HUES6 (cell line): ENCODE results near the gene HGFAC.

Experiments
- H3K27ac ChIP-seq: 2 replicates; pipeline ENCODE4 v1.7.0; 2013; ENCODE audit warnings: low read depth, mild to moderate bottlenecking, low read length, inconsistent platforms
- H3K27me3 ChIP-seq: 2 replicates; pipeline ENCODE4 v1.6.1; 2013; ENCODE audit warnings: low read length; ENCODE audit not compliant: control insufficient read depth, insufficient read depth
- H3K36me3 ChIP-seq: 2 replicates; pipeline ENCODE4 v1.6.1; 2013; ENCODE audit warnings: low read length; ENCODE audit not compliant: control insufficient read depth, insufficient read depth
- H3K4me1 ChIP-seq: 2 replicates; pipeline ENCODE4 v1.6.1; 2013; ENCODE audit warnings: low read length; ENCODE audit not compliant: control insufficient read depth, insufficient read depth
- H3K4me3 ChIP-seq: 2 replicates; pipeline ENCODE4 v1.5.1; 2013; ENCODE audit warnings: low read depth, low read length
- H3K9ac ChIP-seq: one replicate; pipeline ENCODE4 v1.6.1; 2013; ENCODE audit warnings: mild to moderate bottlenecking, low read length
- H3K9me3 ChIP-seq: 2 replicates; pipeline ENCODE4 v1.6.1; 2013; ENCODE audit warnings: low read depth, low read length; ENCODE audit not compliant: control insufficient read depth, insufficient read depth

Gene HGFAC

DNA sequence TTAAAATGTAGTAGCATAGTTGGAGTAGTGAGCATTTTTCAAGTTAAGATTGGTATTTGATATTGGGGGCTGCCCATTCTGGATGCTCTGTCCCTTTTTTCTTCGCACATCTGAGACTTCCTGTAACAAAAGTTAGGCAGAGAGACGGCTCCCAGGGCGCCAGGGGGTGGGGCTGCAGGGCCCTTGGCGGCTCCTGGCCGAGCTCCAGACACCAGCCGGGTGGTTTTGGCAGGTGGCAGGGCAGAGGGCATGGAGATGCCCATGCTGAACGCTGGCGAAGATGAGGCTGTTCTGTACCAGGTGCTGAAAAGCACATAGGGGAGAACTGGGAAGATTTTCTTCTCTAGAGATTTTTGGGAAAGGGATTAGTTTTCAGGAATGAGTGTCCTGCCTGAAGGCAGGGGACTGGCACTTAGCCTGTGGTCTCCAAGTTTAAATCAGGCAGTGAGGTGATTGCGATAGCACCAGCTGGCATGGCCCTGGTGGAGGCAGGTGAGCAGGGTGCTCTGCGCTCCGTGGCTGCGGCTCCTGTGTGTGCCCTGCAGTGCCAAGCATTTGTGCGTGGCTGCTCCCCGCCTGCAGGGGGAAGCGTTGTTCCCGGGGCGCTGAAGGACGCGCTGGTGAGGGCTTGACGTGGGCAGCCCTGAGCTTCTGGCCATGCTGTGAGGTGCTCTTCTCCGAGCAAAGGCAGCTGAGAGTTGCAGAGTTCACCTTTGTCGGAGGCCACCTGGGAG is 23.6 kb upstream of the HGFAC start:
- Histone ChIP-seq H3K27me3 (no peaks in the 10 kb centered on the region), H3K36me3 (peaks cover 5% of the 10 kb centered on the region; the same call in 1 of the 2 replicates), H3K4me3 (no peak overlapping the region), H3K9me3 (no peaks in the 10 kb centered on the region), H3K9ac (no peak overlapping the region), H3K4me1 (no peaks in the 10 kb centered on the region; the same call in 1 of the 2 replicates), H3K27ac (no peak overlapping the region)

GRCh38 chr4:3419836-3420605 is 21.7 kb upstream of the HGFAC start:
- H3K4me1 ChIP-seq: no peaks in the 10 kb centered on the region; the same call in 1 of the 2 replicates
- H3K27ac ChIP-seq: no peak overlapping the region
- H3K4me3 ChIP-seq: no peak overlapping the region
- no peak overlapping the region for H3K9ac ChIP-seq
- H3K36me3 ChIP-seq: peaks cover 5% of the 10 kb centered on the region; the same call in 1 of the 2 replicates
- H3K27me3 ChIP-seq: no peaks in the 10 kb centered on the region
- H3K9me3 ChIP-seq: no peaks in the 10 kb centered on the region

DNA sequence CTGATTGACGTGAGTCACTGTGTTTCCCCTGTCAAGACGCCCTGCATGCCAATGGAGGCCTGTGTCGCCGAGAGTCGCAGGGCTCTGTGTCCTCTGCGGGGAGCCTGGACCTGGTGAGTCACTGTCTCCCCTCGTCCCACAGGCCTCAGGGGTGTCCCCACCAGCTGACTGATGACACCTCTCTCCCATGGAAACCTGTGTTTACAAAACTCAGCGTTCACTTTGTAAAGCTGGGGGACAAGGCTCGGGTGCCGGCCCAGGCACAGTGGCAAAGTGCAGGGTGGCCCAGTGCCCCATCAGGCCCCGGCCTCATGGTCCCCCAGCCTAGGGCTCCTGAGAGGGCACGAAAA is 21.2 kb upstream of the HGFAC start:
- Histone ChIP-seq H3K27ac (no peak overlapping the region), H3K4me3 (no peak overlapping the region), H3K36me3 (peaks cover 5% of the 10 kb centered on the region; the same call in 1 of the 2 replicates), H3K27me3 (no peaks in the 10 kb centered on the region), H3K9me3 (no peaks in the 10 kb centered on the region), H3K4me1 (no peaks in the 10 kb centered on the region; the same call in 1 of the 2 replicates), H3K9ac (no peak overlapping the region)

DNA sequence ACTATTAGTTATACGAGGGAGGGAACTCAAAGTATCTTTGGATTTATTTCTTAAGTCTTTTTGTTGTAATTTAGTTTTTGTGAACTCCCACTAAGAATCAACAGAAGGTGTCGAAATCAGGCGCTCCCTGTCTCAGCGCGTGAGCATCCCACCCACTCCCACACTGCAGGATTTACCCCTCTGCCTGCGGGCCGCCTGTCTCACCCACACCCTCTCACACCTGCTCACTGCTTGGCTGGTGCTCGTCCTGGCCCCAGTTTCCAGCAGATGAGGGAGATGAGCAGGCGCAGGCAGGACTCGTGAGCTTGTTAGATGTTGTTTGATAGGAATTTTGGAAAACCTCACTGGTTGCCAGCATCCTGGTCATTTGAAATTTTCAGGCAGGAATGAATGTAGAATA is 20.8 kb upstream of the HGFAC start:
- H3K9ac ChIP-seq: no peak overlapping the region
- H3K4me1 ChIP-seq: no peaks in the 10 kb centered on the region; the same call in 1 of the 2 replicates
- peaks cover 5% of the 10 kb centered on the region; the same call in 1 of the 2 replicates for H3K36me3 ChIP-seq
- no peaks in the 10 kb centered on the region for H3K27me3 ChIP-seq
- no peaks in the 10 kb centered on the region for H3K9me3 ChIP-seq
- H3K27ac ChIP-seq: no peak overlapping the region
- H3K4me3 ChIP-seq: no peak overlapping the region

DNA sequence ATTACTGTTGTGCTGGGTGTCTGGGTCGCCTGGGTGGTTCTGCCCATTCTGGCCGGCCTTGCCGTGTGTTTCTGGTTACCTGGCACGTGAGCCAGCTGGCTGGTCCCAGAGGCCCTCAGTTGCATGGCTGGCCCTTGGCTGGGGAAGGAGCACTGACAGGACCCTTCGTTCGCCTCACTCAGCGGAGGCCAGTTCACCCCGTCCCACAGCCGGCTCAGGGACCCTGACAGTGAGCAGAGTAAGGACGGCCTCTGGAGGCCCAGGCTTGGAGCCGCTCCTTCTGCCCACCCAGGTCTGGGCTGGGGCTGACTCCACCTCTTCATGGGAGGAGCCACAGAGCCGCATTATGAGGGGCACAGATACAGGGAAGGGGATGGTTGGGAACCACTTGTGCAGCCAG is 20.3 kb upstream of the HGFAC start:
- Histone ChIP-seq H3K9me3 (no peaks in the 10 kb centered on the region), H3K36me3 (peaks cover 5% of the 10 kb centered on the region; the same call in 1 of the 2 replicates), H3K4me1 (no peaks in the 10 kb centered on the region; the same call in 1 of the 2 replicates), H3K4me3 (no peak overlapping the region), H3K27ac (no peak overlapping the region), H3K9ac (no peak overlapping the region), H3K27me3 (no peaks in the 10 kb centered on the region)

- H3K27ac ChIP-seq: no peak overlapping the region
Measured at GRCh38 chr4:3422241-3422801, 19.4 kb upstream of the HGFAC start.

GRCh38 chr4:3422808-3423297 is 18.9 kb upstream of the HGFAC start:
- Histone ChIP-seq H3K4me3 (no peak overlapping the region), H3K27ac (no peak overlapping the region)

More at GRCh38 chr4:3422241-3422801, 19.4 kb upstream of the HGFAC start:
- Histone ChIP-seq H3K4me3 (no peak overlapping the region), H3K9ac (no peak overlapping the region), H3K9me3 (no peaks in the 10 kb centered on the region), H3K36me3 (no peaks in the 10 kb centered on the region; the same call in 1 of the 2 replicates), H3K4me1 (no peaks in the 10 kb centered on the region; the same call in 1 of the 2 replicates), H3K27me3 (no peaks in the 10 kb centered on the region)

DNA sequence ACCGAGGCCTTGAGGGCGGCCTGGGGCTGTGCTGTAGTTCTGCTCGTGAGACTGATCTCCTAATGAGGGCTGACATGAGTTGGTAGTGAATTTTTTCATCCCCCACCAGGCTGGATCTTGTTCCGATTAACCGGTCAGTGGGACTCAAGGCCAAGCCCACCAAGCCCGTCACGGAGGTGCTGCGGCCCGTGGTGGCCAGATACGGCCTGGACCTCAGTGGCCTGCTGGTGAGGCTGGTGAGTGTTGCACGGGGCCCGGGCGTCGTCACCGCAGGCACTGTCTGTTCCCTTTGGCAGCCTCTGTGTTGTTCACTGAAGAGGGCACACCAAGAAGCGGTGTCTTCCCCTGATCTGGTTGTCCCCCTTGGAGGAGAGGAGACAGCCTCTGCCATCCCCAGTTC is 18.4 kb upstream of the HGFAC start:
- H3K27me3 ChIP-seq: no peaks in the 10 kb centered on the region
- H3K9me3 ChIP-seq: no peaks in the 10 kb centered on the region
- no peak overlapping the region for H3K27ac ChIP-seq
- H3K4me1 ChIP-seq: no peaks in the 10 kb centered on the region; the same call in 1 of the 2 replicates
- H3K4me3 ChIP-seq: no peak overlapping the region
- no peak overlapping the region for H3K9ac ChIP-seq
- no peaks in the 10 kb centered on the region for H3K36me3 ChIP-seq

More at GRCh38 chr4:3422808-3423297, 18.9 kb upstream of the HGFAC start:
- Histone ChIP-seq H3K36me3 (no peaks in the 10 kb centered on the region), H3K9me3 (no peaks in the 10 kb centered on the region), H3K4me1 (no peaks in the 10 kb centered on the region; the same call in 1 of the 2 replicates), H3K9ac (no peak overlapping the region), H3K27me3 (no peaks in the 10 kb centered on the region)

GRCh38 chr4:3423952-3424351 is 17.8 kb upstream of the HGFAC start:
- Histone ChIP-seq H3K4me1 (no peaks in the 10 kb centered on the region; the same call in 1 of the 2 replicates), H3K4me3 (no peak overlapping the region), H3K36me3 (no peaks in the 10 kb centered on the region), H3K9ac (no peak overlapping the region), H3K9me3 (no peaks in the 10 kb centered on the region), H3K27ac (no peak overlapping the region), H3K27me3 (no peaks in the 10 kb centered on the region)

DNA sequence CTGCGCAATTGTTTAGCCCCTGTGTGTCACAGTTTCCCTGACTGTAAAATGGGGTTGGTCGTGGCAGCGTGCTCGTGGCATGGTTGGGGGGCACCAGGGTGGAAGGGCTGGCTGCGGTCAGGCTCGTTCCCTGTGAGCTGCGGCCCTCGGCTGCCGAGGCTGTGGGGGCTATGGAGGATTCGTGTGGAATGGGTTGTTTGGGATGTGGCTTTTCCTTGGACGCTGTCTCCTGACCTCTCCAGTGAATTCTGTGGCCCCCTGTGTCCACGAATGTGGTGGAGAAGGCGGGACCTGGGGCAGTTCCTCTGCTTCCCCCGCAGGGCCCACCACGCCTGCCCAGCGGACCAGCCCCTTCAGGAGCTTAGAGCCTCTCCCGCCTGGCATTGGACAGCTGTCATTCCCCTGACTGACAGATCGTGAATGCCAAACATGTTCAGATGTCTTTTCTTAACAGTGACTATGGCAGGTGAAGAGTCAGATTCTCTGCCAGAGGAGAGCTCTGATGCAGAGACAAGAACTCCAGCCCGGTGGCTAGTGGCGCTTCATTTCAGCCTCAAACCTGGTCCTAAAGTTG is 17.2 kb upstream of the HGFAC start:
- Histone ChIP-seq H3K4me1 (no peaks in the 10 kb centered on the region; the same call in 1 of the 2 replicates), H3K9me3 (no peaks in the 10 kb centered on the region), H3K4me3 (no peak overlapping the region), H3K9ac (no peak overlapping the region), H3K27ac (no peak overlapping the region), H3K36me3 (no peaks in the 10 kb centered on the region), H3K27me3 (no peaks in the 10 kb centered on the region)
